Skeletal muscle cell (primary cell): ENCODE results near the gene TCF21.
A peak's percentile ranks its signal among the peaks of the same experiment; 100 is the strongest.
"Not testable (repeated sequence)": the region's sequence is repeated elsewhere in the genome, so short reads cannot be mapped to it uniquely, and the experiment has no call there.

ENCODE experiments used
- DNase-seq: peaks from one replicate; pipeline ENCODE4 v3.0.0-alpha.2; 2010; ENCODE audit warnings: low read depth
- H3K4me3 ChIP-seq: 2 replicates; pipeline ENCODE4 v1.5.1; 2011; ENCODE audit warnings: low read depth, mild to moderate bottlenecking, control low read depth, low read length, moderate library complexity

TCF21 gene

GRCh38 chr6:133888929-133889556, at the start of gene TCF21:
TCF21 (plus strand) TSS chr6:133889113; CDS start chr6:133889398, 285 bp downstream.
- no peak for DNase-seq
- H3K4me3 ChIP-seq, result peak within 1 kb of the TSS; percentile 41

DNA sequence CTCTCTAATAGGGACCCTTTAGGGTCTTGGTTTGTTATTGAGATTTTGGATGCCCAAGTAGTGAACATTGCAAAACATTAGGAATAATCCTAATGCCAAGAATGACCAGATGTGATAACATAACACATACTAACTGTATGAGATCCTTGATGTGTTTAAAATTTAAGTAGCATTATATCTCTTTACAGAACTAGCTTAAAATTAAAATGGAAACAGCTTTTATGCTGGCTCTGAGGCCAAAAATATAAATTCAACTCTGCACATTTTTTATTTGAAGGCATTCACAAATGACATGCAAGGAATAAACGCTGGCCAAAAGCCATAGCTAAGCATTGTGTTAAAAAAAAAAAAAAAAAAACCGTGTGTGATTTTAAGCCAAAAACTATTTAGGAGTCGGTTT, 47.7 kb upstream of the TCF21 start:
- no peak overlapping the region for H3K4me3 ChIP-seq
- DNase-seq, result no peak

DNA sequence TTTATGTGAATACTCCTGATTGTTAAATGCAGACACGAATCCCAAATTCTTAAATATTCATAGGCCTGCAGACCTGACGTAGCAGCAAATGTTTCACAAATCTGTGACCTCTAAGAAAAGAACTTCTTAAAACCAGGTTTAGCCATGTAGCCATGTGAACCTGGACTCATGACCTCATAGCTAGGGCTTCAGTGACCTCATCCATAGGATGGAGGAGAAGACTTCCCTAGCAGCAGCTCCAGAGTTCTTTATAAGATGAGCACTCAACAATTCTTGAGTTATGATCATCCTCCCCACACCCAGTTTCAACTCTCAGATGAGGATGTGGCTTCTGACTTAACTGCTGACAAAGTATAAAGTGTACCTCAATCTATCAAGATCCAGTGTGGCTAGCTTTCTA, 45.8 kb upstream of the TCF21 start:
- H3K4me3 ChIP-seq, result no peak overlapping the region
- no peak for DNase-seq

- no peak overlapping the region for H3K4me3 ChIP-seq
- no peak for DNase-seq
These were observed 44.2 kb upstream of the TCF21 start for GRCh38 chr6:133844709-133845108.

- DNase-seq, result no peak
- no peak overlapping the region for H3K4me3 ChIP-seq
These were observed 34.9 kb upstream of the TCF21 start for GRCh38 chr6:133854041-133854363.

DNA sequence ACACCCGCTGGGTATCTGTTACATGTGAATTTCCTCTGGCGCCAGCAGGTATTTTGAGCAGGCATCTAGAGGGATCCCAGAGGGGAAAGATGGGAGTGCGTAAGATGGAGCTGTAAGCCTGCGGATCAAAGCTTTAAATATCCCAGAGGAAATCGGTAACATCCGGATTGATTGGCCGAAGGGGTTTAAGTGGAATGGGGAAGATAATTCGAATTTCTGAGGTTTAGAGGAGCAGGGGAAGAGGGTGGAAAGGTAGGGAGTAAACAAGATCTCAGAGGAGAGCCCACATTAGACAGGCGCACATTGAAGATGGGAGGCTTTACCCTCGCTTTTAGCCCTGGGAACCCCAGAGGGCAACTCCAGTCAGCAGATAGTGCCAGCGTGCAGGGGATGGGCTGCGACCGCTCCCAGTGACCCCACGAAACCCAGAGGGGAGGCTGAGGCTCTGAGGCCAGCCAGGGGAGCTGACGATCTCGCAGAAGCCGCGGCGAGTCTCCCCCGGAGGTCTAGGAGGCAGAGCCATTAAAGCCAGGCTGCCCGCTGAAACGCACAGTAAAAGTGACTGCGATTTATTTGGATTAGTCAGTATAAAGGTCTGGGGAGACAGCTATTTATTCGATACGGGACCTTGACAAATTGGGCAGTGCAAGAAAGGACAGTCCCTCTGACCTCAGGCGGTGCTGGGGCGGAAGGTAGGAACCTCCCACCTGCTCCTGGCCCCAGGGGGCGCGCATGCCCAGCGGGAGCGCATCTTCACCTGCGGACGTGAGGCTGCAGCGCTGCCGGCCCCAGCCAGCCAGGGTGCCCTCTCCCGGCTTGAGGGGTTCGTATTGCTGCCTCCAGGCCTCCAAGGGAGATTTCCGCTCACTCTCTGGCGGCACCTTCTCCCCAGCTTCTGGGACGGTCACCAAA, 34.3 kb upstream of the TCF21 start:
- H3K4me3 ChIP-seq, result peak overlapping the region; percentile 28
- DNase-seq, result no peak

GRCh38 chr6:133855276-133855990, 33.5 kb upstream of the TCF21 start:
- DNase-seq, result no peak
- peak overlapping the region; percentile 28 for H3K4me3 ChIP-seq

GRCh38 chr6:133855991-133856370, 32.9 kb upstream of the TCF21 start:
- DNase-seq, result no peak
- H3K4me3 ChIP-seq, result no peak overlapping the region

DNA sequence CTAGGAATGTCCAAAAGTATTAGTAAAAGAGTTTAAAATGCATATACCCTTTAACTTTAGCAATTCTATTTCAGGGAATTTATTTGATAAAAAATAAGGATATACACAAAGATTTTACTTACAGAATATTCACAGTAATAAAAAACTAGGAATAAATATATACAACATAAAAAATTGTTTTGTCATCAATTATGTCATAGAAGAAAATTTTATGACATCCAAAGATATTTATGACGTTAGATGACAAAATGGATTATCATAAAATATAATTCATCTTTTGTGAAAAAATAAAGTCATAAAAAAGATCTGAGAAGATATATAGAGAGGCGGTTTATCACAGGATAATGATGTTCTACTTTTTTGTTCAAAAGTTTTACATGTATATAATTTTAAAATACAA, 32.0 kb upstream of the TCF21 start:
- no peak overlapping the region for H3K4me3 ChIP-seq
- DNase-seq, result no peak

DNA sequence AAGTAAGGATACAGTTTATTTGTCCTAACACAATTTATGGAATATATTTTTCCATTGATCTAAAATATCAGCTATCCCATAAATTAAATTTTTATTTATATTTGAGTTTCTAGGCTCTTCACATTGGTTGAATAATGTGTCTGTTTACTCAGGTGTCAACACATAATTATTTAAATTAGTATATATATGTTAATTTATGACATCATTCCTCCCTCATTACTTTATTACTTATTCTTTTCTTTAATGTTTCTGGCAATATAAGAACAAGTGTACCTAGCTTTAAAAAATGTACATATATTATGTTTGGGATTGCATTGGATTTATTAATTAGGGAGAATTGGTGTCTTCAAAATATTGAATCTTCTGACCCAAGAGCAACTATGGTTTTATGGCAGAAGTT, 31.2 kb upstream of the TCF21 start:
- DNase-seq, result no peak
- no peak overlapping the region for H3K4me3 ChIP-seq

GRCh38 chr6:133861337-133861736, 27.6 kb upstream of the TCF21 start:
- H3K4me3 ChIP-seq, DNase-seq: not testable (repeated sequence)

- no peak for DNase-seq
- H3K4me3 ChIP-seq, result no peak overlapping the region
These were observed 25.7 kb upstream of the TCF21 start for GRCh38 chr6:133863228-133863627.

- no peak overlapping the region for H3K4me3 ChIP-seq
These were observed 23.2 kb upstream of the TCF21 start for GRCh38 chr6:133865680-133866079.

GRCh38 chr6:133871131-133871530, 17.8 kb upstream of the TCF21 start:
- no peak overlapping the region for H3K4me3 ChIP-seq
- no peak for DNase-seq

More at GRCh38 chr6:133865680-133866079, 23.2 kb upstream of the TCF21 start:
- DNase-seq, result no peak

GRCh38 chr6:133873538-133873937, 15.4 kb upstream of the TCF21 start:
- no peak overlapping the region for H3K4me3 ChIP-seq
- DNase-seq, result no peak

DNA sequence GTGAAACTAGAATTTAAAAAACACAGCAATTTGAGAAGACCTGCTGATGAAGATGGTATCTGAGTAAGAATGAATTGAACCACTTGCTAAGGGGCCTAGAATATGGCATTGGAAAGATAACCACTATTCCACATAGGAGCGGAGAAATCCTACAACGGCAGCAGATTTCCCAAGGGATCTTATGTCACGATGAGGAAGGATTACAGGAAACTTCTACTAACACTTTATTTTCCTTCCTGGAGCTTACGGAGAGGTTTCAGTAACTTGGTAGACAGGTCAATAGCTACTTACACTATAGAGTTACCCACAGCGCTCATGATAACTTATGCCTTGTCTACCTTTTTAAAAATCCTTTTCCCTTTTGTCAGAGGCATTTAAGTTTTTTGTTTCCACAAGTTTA, 11.8 kb upstream of the TCF21 start:
- H3K4me3 ChIP-seq, result no peak overlapping the region
- no peak for DNase-seq

DNA sequence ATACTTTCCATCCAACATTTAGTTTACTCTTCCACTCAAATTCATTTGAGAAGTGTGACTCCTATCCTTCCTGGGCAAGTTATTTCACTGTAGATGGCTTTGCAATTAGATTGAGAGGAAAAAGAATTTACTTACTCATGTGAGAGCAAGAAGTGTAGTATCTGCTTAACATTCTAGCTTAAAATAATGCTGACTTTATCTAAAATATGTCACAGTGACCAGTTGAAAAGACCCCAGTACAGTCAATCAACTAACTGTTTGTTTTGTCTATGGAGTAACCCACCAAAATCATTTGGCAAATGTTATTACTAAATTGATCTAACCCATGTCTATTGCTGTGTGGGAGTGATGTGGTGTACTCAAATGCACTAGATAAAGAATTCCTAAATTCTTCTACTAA, 8.9 kb upstream of the TCF21 start:
- no peak overlapping the region for H3K4me3 ChIP-seq
- no peak for DNase-seq

- no peak for DNase-seq
- no peak overlapping the region for H3K4me3 ChIP-seq
These were observed 8.0 kb upstream of the TCF21 start for GRCh38 chr6:133880896-133881295.

DNA sequence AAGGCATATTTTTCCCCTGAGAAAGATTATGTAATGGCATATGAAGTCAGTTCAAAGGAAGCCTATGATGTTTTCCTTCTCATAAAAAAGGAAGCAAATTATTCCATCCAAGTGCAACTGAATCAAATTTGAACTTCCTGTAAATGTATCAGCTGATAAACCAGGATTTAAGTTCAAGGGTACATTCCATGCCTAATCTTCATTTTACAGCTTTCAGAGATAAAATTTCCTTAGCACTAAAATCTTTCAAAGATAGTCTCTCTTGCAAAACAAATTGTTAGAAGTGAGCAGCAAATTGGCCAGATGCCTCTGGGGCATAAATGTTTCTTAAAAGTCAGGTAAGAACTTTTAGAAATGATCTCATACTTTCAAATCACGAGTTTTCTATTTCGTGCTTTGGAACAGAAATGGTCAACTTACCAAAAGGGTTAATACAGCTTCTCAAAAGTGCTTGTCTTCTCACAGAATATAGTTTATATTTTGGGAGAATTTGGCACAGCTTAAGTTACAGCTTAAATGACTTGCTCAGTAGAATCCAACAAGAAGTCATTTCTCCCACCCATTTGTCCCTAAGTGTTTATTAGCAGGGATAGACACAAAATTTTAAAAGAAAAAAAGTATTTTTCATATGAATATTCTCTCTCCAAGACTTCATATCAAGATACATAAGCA, 2.7 kb upstream of the TCF21 start:
- DNase-seq, result no peak
- H3K4me3 ChIP-seq, result no peak overlapping the region
